GM21360 (cell line): ENCODE measurements around the gene MMS22L.

Experiments used
- ATAC-seq: cut with Tn5 transposase; IDR thresholded peaks from one replicate; pipeline ENCODE4 v1.9.1; 2021; ENCODE audit warnings: mild to moderate bottlenecking, moderate library complexity; ENCODE audit not compliant: unreplicated experiment

Gene MMS22L, protein sequence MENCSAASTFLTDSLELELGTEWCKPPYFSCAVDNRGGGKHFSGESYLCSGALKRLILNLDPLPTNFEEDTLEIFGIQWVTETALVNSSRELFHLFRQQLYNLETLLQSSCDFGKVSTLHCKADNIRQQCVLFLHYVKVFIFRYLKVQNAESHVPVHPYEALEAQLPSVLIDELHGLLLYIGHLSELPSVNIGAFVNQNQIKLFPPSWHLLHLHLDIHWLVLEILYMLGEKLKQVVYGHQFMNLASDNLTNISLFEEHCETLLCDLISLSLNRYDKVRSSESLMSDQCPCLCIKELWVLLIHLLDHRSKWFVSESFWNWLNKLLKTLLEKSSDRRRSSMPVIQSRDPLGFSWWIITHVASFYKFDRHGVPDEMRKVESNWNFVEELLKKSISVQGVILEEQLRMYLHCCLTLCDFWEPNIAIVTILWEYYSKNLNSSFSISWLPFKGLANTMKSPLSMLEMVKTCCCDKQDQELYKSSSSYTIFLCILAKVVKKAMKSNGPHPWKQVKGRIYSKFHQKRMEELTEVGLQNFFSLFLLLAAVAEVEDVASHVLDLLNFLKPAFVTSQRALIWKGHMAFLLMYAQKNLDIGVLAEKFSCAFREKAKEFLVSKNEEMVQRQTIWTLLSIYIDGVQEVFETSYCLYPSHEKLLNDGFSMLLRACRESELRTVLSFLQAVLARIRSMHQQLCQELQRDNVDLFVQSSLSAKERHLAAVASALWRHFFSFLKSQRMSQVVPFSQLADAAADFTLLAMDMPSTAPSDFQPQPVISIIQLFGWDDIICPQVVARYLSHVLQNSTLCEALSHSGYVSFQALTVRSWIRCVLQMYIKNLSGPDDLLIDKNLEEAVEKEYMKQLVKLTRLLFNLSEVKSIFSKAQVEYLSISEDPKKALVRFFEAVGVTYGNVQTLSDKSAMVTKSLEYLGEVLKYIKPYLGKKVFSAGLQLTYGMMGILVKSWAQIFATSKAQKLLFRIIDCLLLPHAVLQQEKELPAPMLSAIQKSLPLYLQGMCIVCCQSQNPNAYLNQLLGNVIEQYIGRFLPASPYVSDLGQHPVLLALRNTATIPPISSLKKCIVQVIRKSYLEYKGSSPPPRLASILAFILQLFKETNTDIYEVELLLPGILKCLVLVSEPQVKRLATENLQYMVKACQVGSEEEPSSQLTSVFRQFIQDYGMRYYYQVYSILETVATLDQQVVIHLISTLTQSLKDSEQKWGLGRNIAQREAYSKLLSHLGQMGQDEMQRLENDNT

DNA sequence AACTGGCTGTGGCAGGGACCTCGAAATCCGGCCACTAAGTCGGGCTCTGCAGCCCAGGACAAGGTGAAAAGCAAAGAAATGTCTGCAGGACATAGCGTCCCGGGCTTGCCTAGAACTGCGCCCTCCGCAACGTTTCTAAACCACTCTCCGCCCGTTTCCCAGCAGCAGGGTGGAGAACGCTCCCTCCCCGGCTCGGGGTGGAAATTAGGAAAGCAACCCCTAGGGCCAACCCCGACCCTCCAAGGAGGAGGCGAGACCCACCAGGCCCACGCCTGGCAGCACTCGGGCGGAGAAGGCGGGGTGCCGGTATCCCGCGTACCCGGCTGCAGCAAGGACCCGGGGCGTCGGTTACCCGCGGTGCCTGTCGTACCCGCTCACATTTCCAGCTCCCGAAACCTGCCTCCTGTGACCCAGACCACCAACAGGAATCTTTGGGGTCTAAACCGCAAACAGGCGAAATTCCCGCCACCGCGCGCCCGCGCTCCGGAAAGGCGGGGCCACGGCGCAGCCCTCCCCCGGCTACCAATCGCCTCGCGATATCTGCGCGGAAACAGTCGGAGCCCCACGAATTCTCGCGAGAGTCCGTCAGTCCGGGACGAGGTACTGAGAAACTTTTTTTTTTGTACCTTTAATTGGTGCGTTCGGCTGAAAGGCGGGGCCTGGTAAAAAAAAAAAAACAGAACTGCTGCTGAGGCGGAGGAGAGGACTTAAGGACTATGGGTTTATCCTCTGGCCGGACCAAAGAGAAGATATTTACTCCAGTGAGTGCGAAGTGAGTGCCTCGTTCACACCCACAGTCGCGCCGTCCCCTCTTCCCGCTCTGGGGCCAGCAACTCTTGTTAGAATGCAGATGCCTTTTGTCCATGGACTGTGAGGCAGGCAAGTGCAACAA is at the start of gene MMS22L:
TSS of gene MMS22L (minus strand) at position 491 of the 892 bp plus-strand sequence. CDS start 739 bp downstream, outside the sequence.
- peak; percentile 98 for ATAC-seq

DNA sequence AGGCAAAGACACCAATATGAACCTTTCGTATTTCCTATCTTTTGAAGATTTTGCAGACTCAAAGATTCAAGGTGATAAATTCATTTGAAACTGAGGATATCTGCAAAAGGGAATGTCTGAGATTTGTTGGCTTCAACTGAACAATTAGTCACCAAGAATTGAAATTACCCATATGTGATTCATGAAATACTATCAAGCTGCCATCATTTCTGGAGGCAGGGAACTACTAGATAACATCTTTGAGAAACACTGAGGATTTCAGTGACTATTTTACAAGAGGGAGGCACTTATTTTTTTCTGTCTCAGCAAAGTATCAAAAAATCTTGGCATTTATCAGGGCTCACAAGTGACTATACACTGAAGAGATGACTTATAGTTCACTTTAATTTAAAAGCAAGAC is 39.8 kb upstream of the MMS22L start:
- ATAC-seq = no peak

DNA sequence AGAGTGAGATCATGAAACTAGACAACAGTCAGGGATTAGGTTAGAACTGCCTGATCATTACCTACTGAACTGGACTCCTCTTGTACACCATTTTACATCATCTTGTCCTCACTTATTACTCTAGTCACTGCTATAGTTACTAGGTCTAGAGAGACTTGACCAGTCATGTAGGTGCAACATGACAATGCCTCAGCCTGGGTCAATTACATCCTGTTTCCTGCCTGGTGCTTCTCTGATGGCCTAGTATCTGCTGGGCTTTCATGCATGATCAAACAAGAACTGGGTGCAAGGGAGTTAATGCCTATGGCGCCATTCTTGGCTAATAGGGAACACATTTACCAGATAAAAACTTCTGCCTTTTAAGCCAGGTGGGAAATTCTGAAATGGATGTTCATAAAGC is 39.2 kb upstream of the MMS22L start:
- no peak for ATAC-seq

DNA sequence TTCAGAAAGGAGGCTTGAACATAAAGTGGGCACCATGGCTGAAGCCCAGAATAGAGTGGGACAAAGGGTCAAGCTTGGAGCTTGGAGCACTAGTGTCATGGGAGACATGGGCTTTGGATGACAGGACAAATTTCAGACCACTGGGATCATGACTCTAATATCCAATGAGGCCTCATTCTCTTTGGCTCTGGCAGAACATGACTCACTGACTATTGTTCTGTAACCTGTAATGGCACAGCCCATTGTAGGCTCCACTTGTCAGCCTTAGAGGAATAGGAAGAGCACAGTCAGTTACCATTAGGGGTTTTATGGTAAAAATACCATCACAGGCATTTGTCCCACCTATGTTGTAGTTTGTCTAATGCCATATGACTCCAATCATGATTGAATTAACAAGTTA is 34.0 kb upstream of the MMS22L start:
- no peak for ATAC-seq

DNA sequence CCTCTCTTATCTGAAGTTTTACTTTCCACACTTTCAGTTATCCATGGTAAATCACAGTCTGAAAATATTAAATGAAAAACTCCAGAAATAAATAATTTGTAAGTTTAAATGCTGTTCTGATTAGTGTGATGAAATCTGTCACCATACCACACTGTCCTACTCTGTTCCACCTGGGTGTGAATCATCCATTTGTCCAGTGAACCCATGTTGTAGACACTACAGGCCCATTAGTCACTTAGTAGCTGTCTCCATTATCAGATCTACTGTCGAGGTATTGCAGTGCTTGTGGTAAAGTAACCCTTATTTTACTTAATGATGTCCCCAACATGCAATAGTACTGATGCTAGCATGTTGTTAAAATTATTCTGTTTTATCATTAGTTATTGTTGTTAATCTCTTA is 29.2 kb upstream of the MMS22L start:
- ATAC-seq = no peak

DNA sequence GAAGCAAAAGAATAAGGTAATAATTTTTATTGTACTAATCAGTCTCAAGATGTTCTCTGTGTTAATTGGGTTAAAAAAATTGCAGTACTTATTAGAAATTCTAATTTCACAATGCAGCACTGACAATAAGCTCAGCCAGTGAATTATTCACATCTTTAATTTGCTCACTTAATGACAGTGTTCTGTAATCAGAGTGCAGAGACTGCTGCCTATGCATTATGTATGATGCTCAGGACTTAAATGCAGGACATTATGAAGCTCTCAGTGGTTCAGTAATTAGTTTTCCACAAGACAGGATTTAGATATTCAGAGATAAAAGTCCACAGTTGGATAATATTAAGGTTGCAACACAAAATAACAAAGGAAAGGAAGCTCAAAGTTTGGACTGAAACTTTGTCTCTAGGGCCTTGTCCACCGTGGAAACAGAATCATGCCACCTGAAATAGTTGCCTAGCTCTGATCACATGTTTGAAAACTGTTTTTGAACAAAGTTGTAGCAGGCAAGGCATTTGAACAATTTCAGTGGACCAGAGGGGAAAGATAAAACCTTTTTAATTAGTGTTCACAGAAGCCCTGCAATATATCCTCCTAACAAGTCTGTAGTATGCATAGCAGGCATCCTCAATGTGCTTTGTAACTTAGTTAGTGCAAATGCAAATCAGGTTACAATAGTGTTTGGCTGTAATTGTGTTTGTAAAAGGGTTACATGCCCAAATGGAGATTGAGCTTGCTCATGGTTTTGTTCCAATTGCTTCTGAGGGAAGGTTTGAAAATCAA is 23.7 kb upstream of the MMS22L start:
- no peak for ATAC-seq

DNA sequence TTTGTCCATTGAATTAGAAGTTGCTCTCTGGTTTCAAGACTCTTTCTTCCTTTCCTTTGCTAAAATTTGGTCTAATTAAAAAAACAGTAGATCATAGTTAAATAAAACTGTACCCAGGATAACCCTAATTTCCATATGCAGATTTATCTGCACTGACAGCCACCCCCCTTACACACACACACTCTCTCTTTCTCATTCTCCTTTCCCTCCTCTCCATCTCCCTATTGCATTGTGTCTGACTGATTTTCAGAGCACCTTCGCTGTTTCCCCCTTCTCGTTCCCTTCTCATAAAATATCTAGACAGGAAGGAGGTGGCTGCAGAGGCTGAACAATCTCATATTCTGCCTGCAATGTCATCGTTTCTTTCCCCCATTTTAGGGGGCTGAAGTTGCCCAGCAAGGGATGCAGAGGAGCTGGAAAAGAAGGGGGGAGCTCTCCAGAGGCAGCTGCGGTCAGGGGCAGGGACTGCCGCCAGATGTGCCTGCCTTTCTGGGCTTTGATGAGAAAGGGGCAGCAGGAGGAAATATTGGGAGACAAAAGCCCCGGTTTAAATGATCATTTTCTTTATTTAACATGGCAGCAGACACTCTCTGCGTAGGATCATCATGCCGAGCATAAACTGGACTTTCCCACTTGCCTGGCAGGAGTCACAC is 22.5 kb upstream of the MMS22L start:
- ATAC-seq = no peak

DNA sequence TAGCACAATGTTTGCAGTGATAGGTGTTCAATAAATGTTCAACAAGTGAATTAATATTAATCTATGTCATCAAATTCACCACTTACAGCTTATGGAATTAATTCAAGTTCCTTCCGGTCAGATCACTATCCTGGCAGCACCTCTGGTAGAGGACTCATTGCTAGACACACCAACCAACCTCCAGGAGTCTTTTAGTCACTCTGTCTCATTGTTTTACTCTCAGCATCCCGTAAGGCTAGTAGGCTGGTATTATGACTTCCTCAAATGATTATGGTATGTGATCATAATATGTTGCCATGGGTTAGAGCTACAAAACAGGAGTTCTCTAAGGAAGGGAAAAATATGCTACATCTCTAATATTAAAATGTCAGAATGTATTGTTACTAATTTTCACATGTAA is 21.7 kb upstream of the MMS22L start:
- ATAC-seq = no peak

DNA sequence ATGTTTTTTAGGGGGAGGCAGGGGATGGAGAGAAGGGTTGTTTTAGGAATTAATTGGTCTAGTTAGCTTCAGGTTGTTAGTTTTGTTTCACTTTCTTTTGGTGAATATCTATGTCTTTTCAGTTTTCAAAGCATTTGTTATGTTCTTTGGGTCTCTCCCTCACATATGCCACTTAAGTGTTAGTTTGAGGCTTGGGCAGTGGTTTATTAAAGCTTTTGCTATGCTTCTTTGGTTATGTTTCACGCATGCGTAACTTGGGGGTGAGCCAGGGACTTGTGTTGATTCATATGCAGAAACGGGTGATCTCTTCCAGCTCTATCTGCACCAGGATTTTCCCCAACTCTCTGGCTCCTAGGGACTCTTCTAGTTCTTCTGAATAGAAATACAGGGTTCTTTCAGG is 11.4 kb upstream of the MMS22L start:
- ATAC-seq = no peak

DNA sequence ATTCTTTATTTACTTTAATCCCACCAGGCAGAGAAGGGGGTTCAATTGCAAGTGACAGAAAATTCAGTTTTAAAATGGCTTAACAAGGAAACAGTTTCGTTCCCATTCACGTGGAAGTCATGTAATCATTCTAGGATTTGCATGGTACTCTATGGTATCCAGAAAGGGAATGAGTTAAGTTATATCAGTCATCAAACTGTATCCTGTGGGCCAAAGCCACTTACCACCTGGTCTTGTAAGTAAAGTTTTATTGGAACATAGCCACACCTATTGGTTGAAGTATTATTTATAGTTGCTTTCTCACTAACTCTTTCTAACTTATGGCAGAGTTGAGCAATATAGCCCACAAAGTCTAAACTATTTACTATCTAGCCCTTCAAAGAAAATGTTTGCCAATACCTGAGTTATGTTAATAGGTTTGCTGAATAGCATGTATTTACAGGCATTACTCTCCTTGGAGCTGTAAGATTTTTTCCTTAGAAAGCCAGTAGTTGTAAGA is 10.2 kb upstream of the MMS22L start:
- ATAC-seq = no peak

DNA sequence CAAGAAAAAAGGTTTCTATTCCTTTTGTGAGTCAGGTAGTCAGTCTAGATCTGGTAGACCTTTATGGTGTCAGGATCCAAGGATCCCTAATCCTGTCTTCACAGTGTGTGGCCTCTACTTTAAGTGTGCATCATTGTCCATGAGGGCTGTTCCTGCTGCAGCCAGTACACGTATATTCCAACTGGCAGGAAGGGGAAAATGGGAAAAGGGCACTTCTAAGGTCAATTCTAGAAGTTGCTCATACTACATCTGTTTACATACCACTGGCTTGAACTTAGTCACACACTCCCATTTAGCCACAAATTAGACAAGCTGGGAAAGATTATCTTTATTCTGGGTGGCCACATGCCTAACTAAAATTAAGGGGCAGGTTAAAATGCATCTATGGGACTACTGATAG is 9.7 kb upstream of the MMS22L start:
- no peak for ATAC-seq

DNA sequence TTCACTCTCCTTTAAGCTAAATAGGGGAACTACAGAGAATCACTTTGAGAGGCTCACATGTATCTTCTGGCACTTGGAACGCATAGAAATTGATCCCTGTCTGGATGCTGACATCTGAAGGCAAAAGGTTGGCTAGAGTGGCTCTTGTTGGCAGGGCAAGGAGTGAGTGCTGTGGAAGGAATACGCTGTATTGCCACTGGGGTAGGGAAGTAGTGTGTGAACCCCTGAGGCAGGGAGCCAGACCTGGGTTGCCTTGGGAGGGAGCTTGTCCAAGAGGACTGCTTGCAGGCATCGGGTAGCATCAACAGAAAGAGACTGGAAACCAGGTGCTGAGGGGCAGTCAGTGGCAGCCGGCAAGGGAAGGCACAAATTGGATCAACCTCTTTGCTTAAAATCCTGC is 8.9 kb upstream of the MMS22L start:
- no peak for ATAC-seq

DNA sequence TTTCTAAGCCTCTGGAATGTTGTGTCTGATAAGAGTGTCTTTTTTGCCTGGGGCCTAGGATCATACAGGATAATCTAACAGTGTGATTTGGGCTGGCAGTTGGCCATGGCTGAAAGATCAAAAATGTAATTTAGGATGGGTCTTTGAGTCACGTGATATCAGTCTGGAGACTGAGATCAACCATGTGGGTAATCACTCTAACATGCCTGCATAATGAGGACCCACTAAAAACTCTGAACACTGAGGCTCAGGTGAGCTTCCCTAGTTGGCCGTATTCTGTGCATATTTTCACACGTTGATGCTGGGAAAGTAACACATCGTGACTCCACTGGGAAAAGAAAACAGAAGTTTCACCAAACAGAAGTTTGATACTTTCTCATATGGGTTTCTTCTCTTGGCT is 6.3 kb upstream of the MMS22L start:
- no peak for ATAC-seq

DNA sequence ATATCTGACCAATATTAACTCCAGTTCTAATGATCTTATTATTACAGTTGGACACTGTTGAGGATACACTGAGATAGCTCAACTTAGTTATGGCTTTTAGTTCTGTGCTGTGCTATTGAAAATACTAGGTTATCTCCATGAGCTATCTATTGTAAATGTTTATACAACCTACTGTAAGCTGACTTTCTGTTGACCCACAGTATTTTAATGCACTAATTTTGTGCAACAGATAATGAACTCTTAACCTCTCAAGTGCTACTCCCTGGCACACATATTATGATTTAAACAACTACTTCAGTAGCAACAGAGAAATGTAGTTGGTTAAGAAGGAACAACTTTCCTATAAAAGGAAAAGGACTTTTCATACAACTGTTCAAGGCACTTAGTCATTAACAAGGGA is 5.2 kb upstream of the MMS22L start:
- no peak for ATAC-seq

DNA sequence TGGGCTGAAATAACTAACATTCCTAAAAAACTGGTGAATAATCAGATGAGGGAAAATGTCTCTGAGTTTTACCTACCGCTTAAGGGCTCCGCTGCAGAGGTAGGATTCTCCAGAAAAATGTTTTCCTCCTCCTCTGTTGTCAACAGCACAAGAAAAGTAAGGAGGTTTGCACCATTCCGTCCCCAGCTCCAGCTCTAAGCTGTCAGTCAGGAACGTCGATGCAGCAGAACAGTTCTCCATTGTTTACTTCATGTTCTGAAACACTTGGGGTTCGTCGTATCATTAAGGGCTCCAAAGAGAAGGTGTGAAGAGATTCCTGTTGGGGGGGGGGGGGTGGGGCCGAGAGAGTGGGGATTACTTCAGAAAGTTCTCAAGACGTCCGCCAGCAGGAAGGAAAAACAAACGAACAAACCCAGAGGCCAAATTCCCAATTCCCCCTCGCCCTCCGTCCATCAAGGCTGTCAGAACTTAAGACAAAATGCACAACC is 734 bp downstream of the MMS22L start:
- peak; percentile 6 for ATAC-seq

DNA sequence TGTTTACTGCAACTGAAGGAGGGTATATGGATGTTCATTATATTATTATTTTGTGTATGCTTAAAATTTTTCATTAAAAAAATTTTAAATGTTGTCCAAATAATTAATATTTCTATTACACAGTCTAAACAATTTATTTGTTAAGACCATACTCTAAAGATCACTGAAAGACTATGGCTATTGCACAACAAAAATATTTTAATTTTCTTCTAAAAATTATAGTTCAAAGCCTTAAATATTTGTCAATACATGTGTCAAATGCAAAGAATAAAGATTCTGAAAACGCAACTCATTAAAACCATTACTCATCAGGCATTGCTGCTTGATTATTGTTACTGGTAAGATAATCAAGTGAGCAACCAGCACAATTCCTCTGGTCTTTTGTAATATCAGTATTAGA is 2.2 kb downstream of the MMS22L start:
- ATAC-seq = no peak

DNA sequence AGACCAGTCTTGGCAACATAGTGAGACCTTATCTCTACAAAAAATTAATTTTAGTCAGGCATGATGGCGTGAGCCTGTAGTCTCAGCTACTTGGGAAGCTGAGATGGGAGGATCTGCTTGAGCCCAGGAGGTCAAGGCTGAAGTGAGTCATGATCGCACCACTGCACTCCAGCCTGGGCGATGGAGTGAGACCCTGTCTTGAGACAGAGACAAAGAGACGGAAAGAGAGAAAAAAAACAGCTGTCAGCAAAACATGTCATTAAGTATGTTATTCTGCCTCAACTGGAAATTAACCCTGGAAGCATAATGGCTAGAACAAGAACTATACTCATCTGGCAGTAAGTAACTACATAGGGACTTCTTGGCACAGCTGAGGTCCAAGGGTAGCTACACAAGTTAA is 7.2 kb downstream of the MMS22L start:
- no peak for ATAC-seq

DNA sequence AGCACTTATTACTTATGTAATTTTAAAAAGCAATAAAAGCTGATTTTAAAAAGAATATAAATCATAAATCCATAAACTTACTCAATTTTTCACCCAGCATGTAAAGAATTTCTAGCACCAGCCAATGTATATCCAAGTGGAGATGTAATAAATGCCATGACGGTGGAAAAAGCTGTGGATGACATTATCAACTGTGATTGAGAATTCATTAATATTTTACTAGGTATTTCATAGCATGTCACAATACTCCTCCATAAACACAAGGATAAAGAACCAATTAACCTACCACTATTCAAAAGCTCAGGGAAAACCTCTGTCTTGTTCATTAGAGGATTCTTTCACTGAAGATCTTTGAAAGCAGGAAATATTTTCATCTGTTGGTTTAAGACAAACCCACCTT is 13.2 kb downstream of the MMS22L start:
- ATAC-seq = no peak

DNA sequence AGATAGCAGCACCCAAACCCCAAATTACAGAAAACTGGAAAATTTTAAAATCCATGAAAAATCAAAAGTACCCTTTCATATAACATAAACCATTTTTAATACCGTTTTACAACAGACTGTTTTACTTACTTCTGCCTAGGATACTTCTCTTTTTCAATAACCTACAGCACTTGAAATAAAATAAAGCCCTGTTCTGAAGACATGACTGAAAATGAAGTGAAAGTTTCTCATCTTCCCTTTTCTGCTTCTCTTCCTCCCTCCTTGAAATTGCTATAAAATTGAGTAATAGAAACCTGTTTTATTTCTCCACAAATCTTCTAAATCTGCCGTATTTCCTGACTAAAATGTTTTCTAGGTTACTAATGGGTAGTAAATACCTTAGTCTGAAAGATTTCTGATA is 20.3 kb downstream of the MMS22L start:
- ATAC-seq = no peak
